22Rv1 (cell line): ENCODE measurements around the gene TBC1D2B.
"Not testable (repeated sequence)": the region's sequence is repeated elsewhere in the genome, so short reads cannot be mapped to it uniquely, and the experiment has no call there.

Source experiments
- H3K27ac ChIP-seq: fragments of 450-650 bp; 2 replicates; pipeline ENCODE4 v1.5.1; 2017
- ZFX ChIP-seq: fragments of 450-650 bp; IDR thresholded peaks from 2 replicates; pipeline ENCODE4 v1.6.1; 2017; ENCODE audit warnings: antibody characterized with exemption, borderline replicate concordance
- TF ChIP-seq, protein P1 (sequence below): fragments of 450-650 bp; IDR thresholded peaks from 2 replicates; pipeline ENCODE4 v1.5.1; 2017; ENCODE audit warnings: mild to moderate bottlenecking

TBC1D2B gene

DNA sequence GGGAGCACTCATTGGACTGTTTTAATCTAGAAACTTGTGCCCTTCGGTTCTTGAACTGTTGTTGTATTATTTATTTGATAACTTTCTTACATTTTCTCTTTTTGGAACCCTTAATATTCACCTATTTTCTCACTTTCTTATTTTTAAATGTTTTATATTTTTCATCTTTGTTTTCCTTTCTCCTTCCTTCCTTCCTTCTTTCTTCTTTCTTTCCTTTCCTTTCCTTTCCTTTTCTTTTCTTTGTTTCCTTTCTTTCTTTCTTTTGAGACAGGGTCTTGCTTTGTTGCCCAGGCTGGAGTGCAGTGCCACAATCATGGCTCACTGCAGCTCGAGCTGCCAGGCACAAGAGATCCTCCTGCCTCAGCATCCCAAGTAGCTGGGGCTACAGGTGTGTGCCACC lies 108.5 kb downstream of the TBC1D2B start:
- H3K27ac ChIP-seq, result no peak overlapping the region
- no peak for TF ChIP-seq ZFX
- TF ChIP-seq, protein P1, sequence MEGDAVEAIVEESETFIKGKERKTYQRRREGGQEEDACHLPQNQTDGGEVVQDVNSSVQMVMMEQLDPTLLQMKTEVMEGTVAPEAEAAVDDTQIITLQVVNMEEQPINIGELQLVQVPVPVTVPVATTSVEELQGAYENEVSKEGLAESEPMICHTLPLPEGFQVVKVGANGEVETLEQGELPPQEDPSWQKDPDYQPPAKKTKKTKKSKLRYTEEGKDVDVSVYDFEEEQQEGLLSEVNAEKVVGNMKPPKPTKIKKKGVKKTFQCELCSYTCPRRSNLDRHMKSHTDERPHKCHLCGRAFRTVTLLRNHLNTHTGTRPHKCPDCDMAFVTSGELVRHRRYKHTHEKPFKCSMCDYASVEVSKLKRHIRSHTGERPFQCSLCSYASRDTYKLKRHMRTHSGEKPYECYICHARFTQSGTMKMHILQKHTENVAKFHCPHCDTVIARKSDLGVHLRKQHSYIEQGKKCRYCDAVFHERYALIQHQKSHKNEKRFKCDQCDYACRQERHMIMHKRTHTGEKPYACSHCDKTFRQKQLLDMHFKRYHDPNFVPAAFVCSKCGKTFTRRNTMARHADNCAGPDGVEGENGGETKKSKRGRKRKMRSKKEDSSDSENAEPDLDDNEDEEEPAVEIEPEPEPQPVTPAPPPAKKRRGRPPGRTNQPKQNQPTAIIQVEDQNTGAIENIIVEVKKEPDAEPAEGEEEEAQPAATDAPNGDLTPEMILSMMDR, result no peak

DNA sequence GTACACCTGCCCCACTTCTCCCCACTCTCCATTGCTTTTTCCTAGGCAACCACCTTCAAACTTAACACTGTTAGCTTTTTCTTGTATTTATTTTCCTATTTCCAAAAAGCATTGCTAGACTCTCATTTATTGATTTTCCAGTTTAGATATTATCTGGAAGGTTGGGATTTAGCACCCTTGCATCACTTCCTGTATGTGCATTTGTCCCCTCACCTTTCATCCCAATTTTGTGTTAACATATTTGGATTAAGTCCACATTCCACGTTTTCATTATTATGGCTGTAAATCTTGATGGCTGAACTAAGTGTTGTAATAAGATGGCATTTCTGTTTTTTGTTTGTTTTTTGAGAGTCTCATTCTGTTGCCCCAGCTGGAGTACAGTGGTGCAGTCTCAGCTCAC lies 109.7 kb downstream of the TBC1D2B start:
- TF ChIP-seq ZFX, result no peak
- TF ChIP-seq, protein P1, result no peak
- H3K27ac ChIP-seq, result no peak overlapping the region

DNA sequence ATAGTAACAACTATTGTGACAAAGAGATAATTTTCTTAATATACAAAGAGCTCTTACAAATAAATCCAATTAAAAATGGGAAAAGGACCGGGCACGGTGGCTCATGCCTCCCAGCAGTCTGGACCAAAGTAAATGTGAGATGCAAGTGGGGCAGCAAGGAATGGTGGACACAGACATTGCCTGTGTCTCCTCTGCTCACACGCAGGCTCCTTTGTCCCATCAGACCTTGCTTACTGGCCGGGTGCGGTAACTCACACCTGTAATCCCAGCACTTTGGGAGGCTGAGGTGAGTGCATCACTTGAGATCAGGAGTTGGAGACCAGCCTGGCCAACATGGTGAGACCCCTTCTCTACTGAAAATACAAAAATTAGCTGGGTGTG lies 110.3 kb downstream of the TBC1D2B start:
- H3K27ac ChIP-seq, result not testable (repeated sequence)

GRCh38 chr15:77966540-77967234 lies 110.8 kb downstream of the TBC1D2B start:
- H3K27ac ChIP-seq, result no peak overlapping the region
- TF ChIP-seq ZFX, result no peak
- TF ChIP-seq, protein P1, result peak; percentile 89

DNA sequence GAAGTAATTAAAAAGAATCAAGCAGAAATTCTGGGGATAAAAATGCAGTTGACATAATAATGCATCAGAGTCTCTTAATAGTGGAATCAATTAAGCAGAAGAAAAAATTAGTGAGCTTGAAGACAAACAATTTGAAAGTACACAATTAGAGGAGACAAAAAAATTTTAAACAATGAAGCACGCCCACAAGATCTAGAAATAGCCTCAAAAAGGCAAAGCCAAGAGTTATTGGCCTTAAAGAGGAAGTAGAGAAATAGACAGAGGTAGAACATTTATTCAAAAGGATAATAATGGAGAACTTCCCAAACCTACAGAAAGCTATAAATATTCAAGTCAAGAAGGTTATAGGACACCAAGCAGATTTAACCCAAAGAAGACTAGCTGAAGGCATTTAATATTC lies 113.3 kb downstream of the TBC1D2B start:
- H3K27ac ChIP-seq, result no peak overlapping the region
- TF ChIP-seq, protein P1, result no peak
- no peak for TF ChIP-seq ZFX

DNA sequence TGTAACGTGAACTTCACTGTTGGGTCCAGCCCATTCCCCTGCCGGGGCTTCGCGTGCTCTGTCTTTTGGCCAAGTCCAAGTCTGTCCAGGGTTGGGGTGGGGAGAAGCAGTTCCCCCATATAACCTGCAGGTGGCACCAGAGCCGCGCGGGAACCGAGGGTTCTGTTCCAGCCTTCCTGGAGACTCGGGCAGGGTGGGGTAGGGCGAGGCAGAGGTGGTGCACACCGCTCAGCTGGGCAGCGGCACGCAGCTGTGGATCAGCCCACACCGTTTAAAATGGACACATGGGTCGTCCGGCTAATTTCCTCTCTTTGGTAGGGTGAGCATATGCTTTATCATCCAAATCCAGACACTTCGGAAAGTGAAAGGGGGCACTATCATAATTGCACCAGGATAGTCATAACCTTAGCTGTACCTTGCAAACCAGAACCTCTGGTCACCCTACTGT lies 118.1 kb downstream of the TBC1D2B start:
- no peak overlapping the region for H3K27ac ChIP-seq
- no peak for TF ChIP-seq ZFX
- TF ChIP-seq, protein P1, result peak; percentile 95

GRCh38 chr15:77958716-77959431 lies 118.6 kb downstream of the TBC1D2B start:
- H3K27ac ChIP-seq, result not testable (repeated sequence)

DNA sequence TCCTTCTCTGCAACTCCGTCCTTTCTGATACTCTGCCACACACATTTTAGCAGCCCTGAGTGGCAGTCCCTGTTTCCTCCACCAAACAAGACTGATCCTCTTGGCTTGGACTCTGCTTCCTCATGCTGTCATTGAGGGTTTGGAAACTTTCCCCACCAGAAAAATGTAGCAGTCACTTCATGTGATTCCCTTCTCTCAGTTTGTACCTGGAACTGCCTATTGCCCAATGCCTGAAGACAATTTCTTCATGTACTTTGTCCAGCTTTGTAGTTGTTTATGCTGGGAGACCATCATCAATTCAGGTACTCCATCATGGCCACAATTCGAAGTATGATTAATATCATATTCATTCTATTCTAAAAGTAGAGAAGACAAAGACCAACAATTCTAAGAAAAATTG lies 119.5 kb downstream of the TBC1D2B start:
- not testable (repeated sequence) for H3K27ac ChIP-seq

- not testable (repeated sequence) for H3K27ac ChIP-seq
Observed at GRCh38 chr15:77953926-77954325, 123.6 kb downstream of the TBC1D2B start.

DNA sequence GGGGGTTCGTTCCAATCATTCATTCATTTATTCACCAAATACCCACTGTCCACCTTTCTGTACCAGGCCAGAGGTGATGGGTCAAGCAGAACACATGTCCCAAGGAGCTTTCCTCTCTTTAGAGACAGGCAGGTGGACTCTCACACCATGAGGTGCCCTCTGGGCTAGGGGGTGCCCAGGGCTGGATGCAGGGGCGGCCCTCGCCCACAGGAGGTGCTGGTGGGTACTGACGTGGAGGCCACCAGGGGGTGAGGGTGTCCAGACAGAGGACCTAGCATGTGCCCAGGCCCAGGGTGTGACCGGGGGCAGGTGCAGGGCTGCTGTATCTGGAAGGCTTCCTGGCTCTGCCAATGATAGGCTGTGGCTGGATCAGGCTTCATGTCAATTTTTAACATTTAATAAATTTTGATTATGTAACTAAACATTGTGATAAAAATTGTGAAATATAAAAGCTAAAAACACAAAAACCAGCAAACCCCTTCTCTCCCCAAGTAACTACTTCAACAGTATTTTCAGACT lies 124.5 kb downstream of the TBC1D2B start:
- H3K27ac ChIP-seq, result not testable (repeated sequence)

GRCh38 chr15:77951105-77951786 lies 126.3 kb downstream of the TBC1D2B start:
- not testable (repeated sequence) for H3K27ac ChIP-seq

DNA sequence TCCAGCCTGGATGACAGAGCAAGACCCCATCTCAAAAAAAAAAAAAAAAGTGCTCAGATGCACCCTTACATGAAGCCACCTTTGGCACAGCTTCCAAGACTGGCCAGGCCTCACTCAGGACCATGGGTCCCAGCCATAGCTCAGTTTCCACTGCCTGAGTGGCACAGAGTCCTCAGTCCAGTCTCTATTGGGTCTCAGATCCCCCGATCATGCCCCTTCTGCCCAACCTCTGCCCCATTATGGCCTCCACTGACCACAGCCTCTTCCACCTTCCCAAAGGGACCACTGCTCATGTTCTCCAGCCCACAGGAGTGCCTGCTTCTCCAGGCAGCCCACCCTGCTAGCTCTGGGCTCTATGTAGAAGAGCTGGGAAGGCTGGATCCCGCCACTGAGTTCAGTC lies 127.0 kb downstream of the TBC1D2B start:
- H3K27ac ChIP-seq, result not testable (repeated sequence)
